ENCODE results near the gene VOPP1. TPM values are rescaled to one million over a fixed set of nuclear protein-coding genes. Genes with fewer than 3 reads are reported as not detected.

VOPP1 gene
- total RNA-seq, 1 experiment from 2014 or later = 60.2 TPM

GRCh38 chr7:55488804-55489340, 83.4 kb downstream of the VOPP1 start:
- CTCF ChIA-PET = no interaction called here
- BruUV-seq (replicated peaks) = no TSS peak

GRCh38 chr7:55488216-55488615, 84.1 kb downstream of the VOPP1 start:
- H3K27ac ChIP-seq (ENCODE audit: low read length) = no peak overlapping the region
- H3K4me2 ChIP-seq (ENCODE audit: low read length) = no peak overlapping the region
- H3K27me3 ChIP-seq (ENCODE audit: low read length) = no peaks in the 10 kb centered on the region
- no TSS peak for BruUV-seq (replicated peaks)
- no peaks in the 10 kb centered on the region for H3K36me3 ChIP-seq (ENCODE audit: low read depth, low read length)
- no peak overlapping the region for H3K4me3 ChIP-seq (ENCODE audit: low read length)
- ATAC-seq (no peak), DNase-seq (no peak)
- H3K9ac ChIP-seq (ENCODE audit: low read length) = no peak overlapping the region
- no peaks in the 10 kb centered on the region for H3K9me3 ChIP-seq (ENCODE audit: low read length)
- H3K79me2 ChIP-seq (ENCODE audit: low read length) = no peaks in the 10 kb centered on the region
- no peaks in the 10 kb centered on the region for H3K9me2 ChIP-seq (replicated peaks; ENCODE audit: low read length)
- H3K4me1 ChIP-seq (ENCODE audit: insufficient read depth, low read length) = no peaks in the 10 kb centered on the region
- H4K20me1 ChIP-seq (ENCODE audit: low read length) = no peaks in the 10 kb centered on the region
- CTCF ChIA-PET = no interaction called here
- intact Hi-C loops (cut with micrococcal nuclease) = no loop called here
- H2AFZ ChIP-seq (ENCODE audit: low read length) = no peak overlapping the region
- H3F3A ChIP-seq (ENCODE audit: low read length, unreplicated experiment) = no peaks in the 10 kb centered on the region
- POLR2A ChIA-PET (ENCODE audit: unreplicated experiment) = no interaction called here
- TF ChIP-seq EZH2 (IDR thresholded peaks at IDR 0.05; ENCODE audit: low read length, unreplicated experiment) (no peak), EZH2phosphoT487 (IDR thresholded peaks at IDR 0.05; ENCODE audit: borderline replicate concordance, low read length) (no peak), CTCF (conservative IDR thresholded peaks at IDR 0.05; ENCODE audit: low read depth, low read length) (no peak)

More at GRCh38 chr7:55488804-55489340, 83.4 kb downstream of the VOPP1 start:
- no peak overlapping the region for H3K27ac ChIP-seq (ENCODE audit: low read length)
- TF ChIP-seq EZH2 (IDR thresholded peaks at IDR 0.05; ENCODE audit: low read length, unreplicated experiment) (no peak), CTCF (conservative IDR thresholded peaks at IDR 0.05; ENCODE audit: low read depth, low read length) (no peak), EZH2phosphoT487 (IDR thresholded peaks at IDR 0.05; ENCODE audit: borderline replicate concordance, low read length) (no peak)
- H3K4me2 ChIP-seq (ENCODE audit: low read length) = no peak overlapping the region
- DNase-seq (no peak), ATAC-seq (no peak)
- intact Hi-C loops (cut with micrococcal nuclease) = no loop called here
- H3K9me2 ChIP-seq (replicated peaks; ENCODE audit: low read length) = no peaks in the 10 kb centered on the region
- H3F3A ChIP-seq (ENCODE audit: low read length, unreplicated experiment) = no peaks in the 10 kb centered on the region
- no peaks in the 10 kb centered on the region for H3K27me3 ChIP-seq (ENCODE audit: low read length)
- no peaks in the 10 kb centered on the region for H3K36me3 ChIP-seq (ENCODE audit: low read depth, low read length)
- H2AFZ ChIP-seq (ENCODE audit: low read length) = no peak overlapping the region
- no peak overlapping the region for H3K4me3 ChIP-seq (ENCODE audit: low read length)
- no peak overlapping the region for H3K9ac ChIP-seq (ENCODE audit: low read length)
- H4K20me1 ChIP-seq (ENCODE audit: low read length) = no peaks in the 10 kb centered on the region
- no peaks in the 10 kb centered on the region for H3K9me3 ChIP-seq (ENCODE audit: low read length)
- no peaks in the 10 kb centered on the region for H3K79me2 ChIP-seq (ENCODE audit: low read length)
- no peaks in the 10 kb centered on the region for H3K4me1 ChIP-seq (ENCODE audit: insufficient read depth, low read length)
- POLR2A ChIA-PET (ENCODE audit: unreplicated experiment) = no interaction called here

- no peak overlapping the region for H3K27ac ChIP-seq (ENCODE audit: low read length)
- no peak overlapping the region for H3K4me2 ChIP-seq (ENCODE audit: low read length)
- BruUV-seq (replicated peaks) = no TSS peak
- no peak for DNase-seq
- no peaks in the 10 kb centered on the region for H3K36me3 ChIP-seq (ENCODE audit: low read depth, low read length)
- no peaks in the 10 kb centered on the region for H3K9me2 ChIP-seq (replicated peaks; ENCODE audit: low read length)
- ChIA-PET CTCF (no interaction called here), POLR2A (ENCODE audit: unreplicated experiment) (no interaction called here)
- intact Hi-C loops (cut with micrococcal nuclease) = no loop called here
- H3K9ac ChIP-seq (ENCODE audit: low read length) = no peak overlapping the region
- no peak for ATAC-seq
- H4K20me1 ChIP-seq (ENCODE audit: low read length) = no peaks in the 10 kb centered on the region
- H2AFZ ChIP-seq (ENCODE audit: low read length) = no peak overlapping the region
- H3F3A ChIP-seq (ENCODE audit: low read length, unreplicated experiment) = no peaks in the 10 kb centered on the region
- no peak overlapping the region for H3K4me3 ChIP-seq (ENCODE audit: low read length)
- H3K27me3 ChIP-seq (ENCODE audit: low read length) = no peaks in the 10 kb centered on the region
- TF ChIP-seq EZH2 (IDR thresholded peaks at IDR 0.05; ENCODE audit: low read length, unreplicated experiment) (no peak), CTCF (conservative IDR thresholded peaks at IDR 0.05; ENCODE audit: low read depth, low read length) (no peak), EZH2phosphoT487 (IDR thresholded peaks at IDR 0.05; ENCODE audit: borderline replicate concordance, low read length) (no peak)
- H3K9me3 ChIP-seq (ENCODE audit: low read length) = no peaks in the 10 kb centered on the region
- no peaks in the 10 kb centered on the region for H3K4me1 ChIP-seq (ENCODE audit: insufficient read depth, low read length)
- H3K79me2 ChIP-seq (ENCODE audit: low read length) = no peaks in the 10 kb centered on the region
Observed at GRCh38 chr7:55486991-55487390, 85.3 kb downstream of the VOPP1 start.
